ENCODE data around the gene HOXA2. TPM values are rescaled to one million over a fixed set of nuclear protein-coding genes. Genes with fewer than 3 reads are reported as not detected.

The HOXA2 gene
- total RNA-seq, 4 donors from 2014 or later = 0.34 to 4.2 (median 1.9) TPM

- H3K36me3 ChIP-seq = no peaks in the 10 kb centered on the region
- TF ChIP-seq POLR2AphosphoS5 (IDR thresholded peaks at IDR 0.05) (no peak), CTCF (IDR thresholded peaks at IDR 0.05) (no peak), EP300 (IDR thresholded peaks at IDR 0.05) (no peak), POLR2A (IDR thresholded peaks at IDR 0.05) (no peak)
- no peak overlapping the region for H3K27ac ChIP-seq
- WGBS = 78% methylated on average over 6 of the region's 6 CpGs
- H3K4me1 ChIP-seq = no peaks in the 10 kb centered on the region
- H3K4me3 ChIP-seq = no peak overlapping the region
- DNase-seq (ENCODE audit: low spot score in 2 of 2) = no peak
- H3K27me3 ChIP-seq = no peaks in the 10 kb centered on the region
- H3K9me3 ChIP-seq = no peaks in the 10 kb centered on the region
These were observed 30.7 kb downstream of the HOXA2 start for GRCh38 chr7:27071622-27072390.

- TF ChIP-seq EP300 (IDR thresholded peaks at IDR 0.05) (no peak), POLR2A (IDR thresholded peaks at IDR 0.05) (no peak), POLR2AphosphoS5 (IDR thresholded peaks at IDR 0.05) (no peak)
- H3K27me3 ChIP-seq = no peaks in the 10 kb centered on the region
- H3K4me1 ChIP-seq = no peaks in the 10 kb centered on the region
- no peaks in the 10 kb centered on the region for H3K36me3 ChIP-seq
- no peak overlapping the region for H3K27ac ChIP-seq
- H3K4me3 ChIP-seq = no peak overlapping the region
- no peaks in the 10 kb centered on the region for H3K9me3 ChIP-seq
- 91% methylated on average over 1 of the region's 1 CpG for WGBS
- DNase-seq (ENCODE audit: low spot score in 2 of 2) = no peak
These were observed 34.2 kb downstream of the HOXA2 start for GRCh38 chr7:27068259-27068658.

- Histone ChIP-seq H3K27me3 (no peaks in the 10 kb centered on the region), H3K4me3 (no peak overlapping the region), H3K27ac (no peak overlapping the region), H3K4me1 (no peaks in the 10 kb centered on the region), H3K36me3 (no peaks in the 10 kb centered on the region), H3K9me3 (no peaks in the 10 kb centered on the region)
- no peak for TF ChIP-seq POLR2AphosphoS5 (IDR thresholded peaks at IDR 0.05)
- no peak for TF ChIP-seq EP300 (IDR thresholded peaks at IDR 0.05)
- TF ChIP-seq CTCF (IDR thresholded peaks at IDR 0.05) = no peak
- no peak for TF ChIP-seq POLR2A (IDR thresholded peaks at IDR 0.05)
- no peak for DNase-seq (ENCODE audit: low spot score in 2 of 2)
- WGBS = 53% methylated on average over 3 of the region's 3 CpGs
These were observed 36.3 kb downstream of the HOXA2 start for GRCh38 chr7:27066148-27066547.

- H3K36me3 ChIP-seq = no peaks in the 10 kb centered on the region
- 92% methylated on average over 2 of the region's 2 CpGs for WGBS
- no peak for TF ChIP-seq POLR2AphosphoS5 (IDR thresholded peaks at IDR 0.05)
- no peak for TF ChIP-seq CTCF (IDR thresholded peaks at IDR 0.05)
- no peak for TF ChIP-seq POLR2A (IDR thresholded peaks at IDR 0.05)
- no peak for TF ChIP-seq EP300 (IDR thresholded peaks at IDR 0.05)
- no peak overlapping the region for H3K27ac ChIP-seq
- no peaks in the 10 kb centered on the region for H3K9me3 ChIP-seq
- H3K27me3 ChIP-seq = no peaks in the 10 kb centered on the region
- no peak overlapping the region for H3K4me3 ChIP-seq
- H3K4me1 ChIP-seq = no peaks in the 10 kb centered on the region
- no peak for DNase-seq (ENCODE audit: low spot score in 2 of 2)
These were observed 36.8 kb downstream of the HOXA2 start for GRCh38 chr7:27065709-27066108.

GRCh38 chr7:27064661-27065060, 37.8 kb downstream of the HOXA2 start:
- TF ChIP-seq CTCF (IDR thresholded peaks at IDR 0.05) (no peak), POLR2AphosphoS5 (IDR thresholded peaks at IDR 0.05) (no peak)
- no peaks in the 10 kb centered on the region for H3K4me1 ChIP-seq
- no peaks in the 10 kb centered on the region for H3K27me3 ChIP-seq
- no peak overlapping the region for H3K4me3 ChIP-seq
- 46% methylated on average over 2 of the region's 2 CpGs for WGBS
- no peaks in the 10 kb centered on the region for H3K36me3 ChIP-seq
- no peak overlapping the region for H3K27ac ChIP-seq
- no peak for DNase-seq (ENCODE audit: low spot score in 2 of 2)
- H3K9me3 ChIP-seq = no peaks in the 10 kb centered on the region

All from suprapubic skin (tissue), 4 donors.